H1 (cell line): Measurements from ENCODE around the gene CPNE4.

Experiments used
- CBX5 ChIP-seq: fragments of 300-800, 300-1000 bp; sonication (generic); IDR thresholded peaks from 2 replicates; pipeline ENCODE4 v1.7.1; 2016; ENCODE audit warnings: antibody characterized with exemption, low read length, low read depth
- EZH2 ChIP-seq: fragments of 200-600 bp; sonication (generic); IDR thresholded peaks from 2 replicates; pipeline ENCODE4 v1.7.1; 2012; ENCODE audit warnings: low read depth, mild to moderate bottlenecking, moderate library complexity, low read length, inconsistent platforms; ENCODE audit not compliant: severe bottlenecking
- KDM1A ChIP-seq: fragments of 200-600, 300-600 bp; sonication (generic); IDR thresholded peaks from 2 replicates; pipeline ENCODE4 v1.7.1; 2016; ENCODE audit warnings: mild to moderate bottlenecking, low read length, borderline replicate concordance
- MAX ChIP-seq: IDR thresholded peaks from 2 replicates; pipeline ENCODE4 v1.6.1; 2012; ENCODE audit warnings: inconsistent platforms
- NRF1 ChIP-seq: IDR thresholded peaks from 2 replicates; pipeline ENCODE4 v1.6.1; 2011; ENCODE audit warnings: mild to moderate bottlenecking, low read depth, low read length, improper control_type of control experiment
- POLR2A ChIP-seq, 2 experiments: IDR thresholded peaks; 1 replicate in 1 of 2; 2 replicates in 1 of 2; pipeline ENCODE4 v1.6.1; 2011; ENCODE audit warnings: low read depth in 2 of 2, low read length in 2 of 2, mild to moderate bottlenecking in 2 of 2; ENCODE audit errors: control extremely low read depth in 1 of 2
- RAD21 ChIP-seq, 2 experiments: IDR thresholded peaks in 1 of 2; conservative IDR thresholded peaks in 1 of 2; 2 replicates each; pipeline ENCODE4 v1.6.1; 2011; ENCODE audit warnings: low read depth in 2 of 2, low read length in 2 of 2, improper control_type of control experiment in 1 of 2, inconsistent platforms in 1 of 2, mild to moderate bottlenecking in 1 of 2, moderate library complexity in 1 of 2
- RNF2 ChIP-seq: fragments of 200-900, 300-1000 bp; sonication (generic); IDR thresholded peaks from 2 replicates; pipeline ENCODE4 v1.7.1; 2016; ENCODE audit warnings: borderline replicate concordance, low read depth, mild to moderate bottlenecking, antibody characterized with exemption, low read length; ENCODE audit not compliant: poor library complexity, severe bottlenecking; ENCODE audit errors: missing control alignments
- SIN3A ChIP-seq, 2 experiments: IDR thresholded peaks in 1 of 2; conservative IDR thresholded peaks in 1 of 2; 2 replicates each; pipeline ENCODE4 v1.6.1; 2011 to 2012; ENCODE audit warnings: low read length in 2 of 2, improper control_type of control experiment in 1 of 2, low read depth in 1 of 2, mild to moderate bottlenecking in 1 of 2
- YY1 ChIP-seq: IDR thresholded peaks from 2 replicates; pipeline ENCODE4 v1.6.1; 2011; ENCODE audit warnings: low read depth, mild to moderate bottlenecking, low read length
- ZNF274 ChIP-seq: IDR thresholded peaks from 2 replicates; pipeline ENCODE4 v1.7.0; 2012; ENCODE audit warnings: low read length, borderline replicate concordance; ENCODE audit errors: extremely low read depth
- TF ChIP-seq, protein P1 (sequence below): IDR thresholded peaks from 2 replicates; pipeline ENCODE4 v1.6.1; 2011; ENCODE audit warnings: low read length, improper control_type of control experiment
- TF ChIP-seq, protein P2 (sequence below), 3 experiments: IDR thresholded peaks; 1 replicate in 2 of 3; 2 replicates in 1 of 3; pipeline versions ENCODE4 v1.5.1 to v1.6.1; 2011; ENCODE audit warnings: low read length in 3 of 3, mild to moderate bottlenecking in 3 of 3, inconsistent platforms in 2 of 3, low read depth in 1 of 3, moderate library complexity in 1 of 3; ENCODE audit not compliant: insufficient read depth in 1 of 3; ENCODE audit errors: control extremely low read depth in 1 of 3

GRCh38 chr3:131535596-131535995, 499.2 kb downstream of the CPNE4 start:
- TF ChIP-seq RNF2 (no peak), POLR2A (IDR thresholded peaks at IDR 0.05; ENCODE audit: control extremely low read depth in 1 of 2, low read depth in 2 of 2, low read length in 2 of 2) (no peak), RAD21 (IDR thresholded peaks at IDR 0.05 in 1 of 2, conservative IDR thresholded peaks at IDR 0.05 in 1 of 2; ENCODE audit: low read depth in 2 of 2, low read length in 2 of 2) (no peak), CBX5 (no peak), KDM1A (no peak), NRF1 (no peak), EZH2 (no peak), SIN3A (conservative IDR thresholded peaks at IDR 0.05 in 1 of 2, IDR thresholded peaks at IDR 0.05 in 1 of 2; ENCODE audit: low read depth in 1 of 2, low read length in 2 of 2) (no peak), ZNF274 (no peak), MAX (no peak), YY1 (no peak)
- TF ChIP-seq, protein P1, sequence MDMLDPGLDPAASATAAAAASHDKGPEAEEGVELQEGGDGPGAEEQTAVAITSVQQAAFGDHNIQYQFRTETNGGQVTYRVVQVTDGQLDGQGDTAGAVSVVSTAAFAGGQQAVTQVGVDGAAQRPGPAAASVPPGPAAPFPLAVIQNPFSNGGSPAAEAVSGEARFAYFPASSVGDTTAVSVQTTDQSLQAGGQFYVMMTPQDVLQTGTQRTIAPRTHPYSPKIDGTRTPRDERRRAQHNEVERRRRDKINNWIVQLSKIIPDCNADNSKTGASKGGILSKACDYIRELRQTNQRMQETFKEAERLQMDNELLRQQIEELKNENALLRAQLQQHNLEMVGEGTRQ: no peak
- TF ChIP-seq, protein P2, sequence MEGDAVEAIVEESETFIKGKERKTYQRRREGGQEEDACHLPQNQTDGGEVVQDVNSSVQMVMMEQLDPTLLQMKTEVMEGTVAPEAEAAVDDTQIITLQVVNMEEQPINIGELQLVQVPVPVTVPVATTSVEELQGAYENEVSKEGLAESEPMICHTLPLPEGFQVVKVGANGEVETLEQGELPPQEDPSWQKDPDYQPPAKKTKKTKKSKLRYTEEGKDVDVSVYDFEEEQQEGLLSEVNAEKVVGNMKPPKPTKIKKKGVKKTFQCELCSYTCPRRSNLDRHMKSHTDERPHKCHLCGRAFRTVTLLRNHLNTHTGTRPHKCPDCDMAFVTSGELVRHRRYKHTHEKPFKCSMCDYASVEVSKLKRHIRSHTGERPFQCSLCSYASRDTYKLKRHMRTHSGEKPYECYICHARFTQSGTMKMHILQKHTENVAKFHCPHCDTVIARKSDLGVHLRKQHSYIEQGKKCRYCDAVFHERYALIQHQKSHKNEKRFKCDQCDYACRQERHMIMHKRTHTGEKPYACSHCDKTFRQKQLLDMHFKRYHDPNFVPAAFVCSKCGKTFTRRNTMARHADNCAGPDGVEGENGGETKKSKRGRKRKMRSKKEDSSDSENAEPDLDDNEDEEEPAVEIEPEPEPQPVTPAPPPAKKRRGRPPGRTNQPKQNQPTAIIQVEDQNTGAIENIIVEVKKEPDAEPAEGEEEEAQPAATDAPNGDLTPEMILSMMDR (IDR thresholded peaks at IDR 0.05; ENCODE audit: control extremely low read depth in 1 of 3, insufficient read depth in 1 of 3, low read depth in 1 of 3, low read length in 3 of 3): no peak
